Activated T-cell treated with anti-CD3 and anti-CD28 coated beads, Interleukin-2, amount 50 U/mL, for 1 hour (primary cell): ENCODE measurements around the gene KIAA1549.

ENCODE experiments used
- DNase-seq: peaks from one replicate; pipeline ENCODE4 v3.0.0-alpha.2; 2020

The KIAA1549 gene

GRCh38 chr7:138878856-138879255, 102.3 kb downstream of the KIAA1549 start:
- no peak for DNase-seq

GRCh38 chr7:138878051-138878450, 103.1 kb downstream of the KIAA1549 start:
- no peak for DNase-seq

GRCh38 chr7:138876326-138876725, 104.9 kb downstream of the KIAA1549 start:
- DNase-seq = no peak

- peak; percentile 48 for DNase-seq
These were observed 105.4 kb downstream of the KIAA1549 start for GRCh38 chr7:138875794-138876193.

GRCh38 chr7:138873220-138873892, 107.8 kb downstream of the KIAA1549 start:
- DNase-seq = no peak

GRCh38 chr7:138872576-138872975, 108.6 kb downstream of the KIAA1549 start:
- DNase-seq = no peak

GRCh38 chr7:138871814-138872090, 109.4 kb downstream of the KIAA1549 start:
- no peak for DNase-seq

GRCh38 chr7:138871065-138871813, 110.0 kb downstream of the KIAA1549 start:
- DNase-seq = no peak

GRCh38 chr7:138869353-138869752, 111.8 kb downstream of the KIAA1549 start:
- no peak for DNase-seq

- DNase-seq = no peak
These were observed 112.5 kb downstream of the KIAA1549 start for GRCh38 chr7:138868711-138869110.

GRCh38 chr7:138867744-138868143, 113.4 kb downstream of the KIAA1549 start:
- DNase-seq = no peak

- no peak for DNase-seq
These were observed 114.8 kb downstream of the KIAA1549 start for GRCh38 chr7:138866353-138866752.

GRCh38 chr7:138865843-138866242, 115.3 kb downstream of the KIAA1549 start:
- DNase-seq = peak; percentile 46

- DNase-seq = no peak
These were observed 116.5 kb downstream of the KIAA1549 start for GRCh38 chr7:138864667-138865066.

- no peak for DNase-seq
These were observed 117.3 kb downstream of the KIAA1549 start for GRCh38 chr7:138863931-138864330.

GRCh38 chr7:138861051-138861450, 120.1 kb downstream of the KIAA1549 start:
- no peak for DNase-seq

GRCh38 chr7:138857728-138858127, 123.5 kb downstream of the KIAA1549 start:
- DNase-seq = no peak

GRCh38 chr7:138854115-138854645, 127.0 kb downstream of the KIAA1549 start:
- DNase-seq = no peak

GRCh38 chr7:138853448-138853847, 127.7 kb downstream of the KIAA1549 start:
- no peak for DNase-seq

- DNase-seq = no peak
These were observed 128.7 kb downstream of the KIAA1549 start for GRCh38 chr7:138852469-138852868.

- DNase-seq = no peak
These were observed 131.5 kb downstream of the KIAA1549 start for GRCh38 chr7:138849701-138850100.

- DNase-seq = no peak
These were observed 132.9 kb downstream of the KIAA1549 start for GRCh38 chr7:138848056-138848980.

GRCh38 chr7:138845711-138846110, 135.5 kb downstream of the KIAA1549 start:
- no peak for DNase-seq
